HEK293 (cell line): ENCODE measurements around the gene ITGA8.

Experiments
- BCL11A ChIP-seq: fragments of 450-650 bp; formaldehyde crosslinking; IDR thresholded peaks from 2 replicates; pipeline ENCODE4 v1.5.1; 2016; ENCODE audit warnings: low read depth, missing biosample characterization, missing genetic modification characterization
- CTCF ChIP-seq: fragments of 450-650 bp; formaldehyde crosslinking; IDR thresholded peaks from 2 replicates; pipeline ENCODE4 v1.5.1; 2016; ENCODE audit warnings: missing biosample characterization, missing genetic modification characterization
- ZNF19 ChIP-seq: fragments of 450-650 bp; formaldehyde crosslinking; IDR thresholded peaks from 2 replicates; pipeline ENCODE4; 2016; ENCODE audit warnings: missing biosample characterization, missing genetic modification characterization, low read depth
- ZNF324 ChIP-seq: fragments of 450-650 bp; formaldehyde crosslinking; IDR thresholded peaks from 2 replicates; pipeline ENCODE4 v1.5.1; 2016; ENCODE audit warnings: missing biosample characterization, missing genetic modification characterization
- ZNF639 ChIP-seq: fragments of 450-650 bp; formaldehyde crosslinking; IDR thresholded peaks from 2 replicates; pipeline ENCODE4 v1.5.1; 2016; ENCODE audit warnings: missing biosample characterization, missing genetic modification characterization

- no peak for TF ChIP-seq CTCF
- TF ChIP-seq ZNF19 (tag by site-specific recombination): no peak
- TF ChIP-seq BCL11A (tag by site-specific recombination): no peak
- TF ChIP-seq ZNF639 (tag by site-specific recombination): no peak
- TF ChIP-seq ZNF324 (tag by site-specific recombination): no peak
Observed at GRCh38 chr10:15737656-15738055, 17.9 kb upstream of the ITGA8 start.
